GM23338 (cell line): Measurements from ENCODE around the gene PUDP. TPM values are rescaled to one million over a fixed set of nuclear protein-coding genes. Genes with fewer than 3 reads are reported as not detected.

Source experiments
- CTCF ChIP-seq, 2 experiments: fragments of 200-600 bp in 1 of 2; sonication (generic) in 1 of 2; conservative IDR thresholded peaks; 2 replicates each; pipeline versions ENCODE4 v1.5.1 to v1.6.1; 2016 to 2017; ENCODE audit warnings: antibody characterized with exemption in 2 of 2, low read depth in 2 of 2, mild to moderate bottlenecking in 2 of 2, moderate library complexity in 1 of 2
- ETS1 ChIP-seq: IDR thresholded peaks from 2 replicates; pipeline ENCODE4 v1.6.1; 2016; ENCODE audit warnings: antibody characterized with exemption
- EZH2phosphoT487 ChIP-seq: fragments of 200-600 bp; sonication (generic); IDR thresholded peaks from one replicate; pipeline ENCODE4 v1.8.1; 2018; ENCODE audit warnings: antibody characterized with exemption; ENCODE audit not compliant: unreplicated experiment
- NANOG ChIP-seq: IDR thresholded peaks from 2 replicates; pipeline ENCODE4 v1.6.1; 2016; ENCODE audit warnings: antibody characterized with exemption, borderline replicate concordance
- POLR2AphosphoS5 ChIP-seq: IDR thresholded peaks from 2 replicates; pipeline ENCODE4 v1.6.1; 2016; ENCODE audit warnings: antibody characterized with exemption, low read depth
- REST ChIP-seq: IDR thresholded peaks from one replicate; pipeline ENCODE4 v1.6.1; 2018; ENCODE audit warnings: antibody characterized with exemption; ENCODE audit not compliant: unreplicated experiment
- STAT1 ChIP-seq: IDR thresholded peaks from one replicate; pipeline ENCODE4 v1.6.1; 2016; ENCODE audit warnings: antibody characterized with exemption; ENCODE audit not compliant: unreplicated experiment
- ZNF331 ChIP-seq: fragments of 250-450 bp; sonication (Bioruptor Pico); IDR thresholded peaks from 2 replicates; pipeline ENCODE4 v1.5.0; 2020; ENCODE audit warnings: low read depth, mild to moderate bottlenecking, moderate library complexity
- ZNF462 ChIP-seq: fragments of 250-450 bp; sonication (Bioruptor Pico); IDR thresholded peaks from 2 replicates; pipeline ENCODE4 v1.5.0; 2020; ENCODE audit warnings: mild to moderate bottlenecking, moderate library complexity
- polyA plus RNA-seq: library from polyadenylated mRNA; unstranded; fragments of >200 nt; fragmentation: Nextera tagmentation; extraction: Ambion mirVana; gene quantifications from 2 replicates; pipeline ENCODE4 v1.2.1, GENCODE V29; 2016
- total RNA-seq: library from RNA; depleted of rRNA; stranded (reverse); fragments of >200 nt; shearing (Covaris generic); gene quantifications from 2 replicates; pipeline ENCODE4 v1.2.3, GENCODE V29; 2014

The PUDP gene
- total and polyA plus RNA-seq, 2 experiments from 2014 or later = 17.2 to 22.4 TPM

- TF ChIP-seq ZNF462 (CRISPR knock-in tag) = no peak
- TF ChIP-seq ETS1 = no peak
- no peak for TF ChIP-seq CTCF (conservative IDR thresholded peaks at IDR 0.05; ENCODE audit: low read depth in 2 of 2)
- no peak for TF ChIP-seq POLR2AphosphoS5
- TF ChIP-seq NANOG = no peak
- TF ChIP-seq EZH2phosphoT487 = no peak
- no peak for TF ChIP-seq ZNF331 (CRISPR knock-in tag)
- TF ChIP-seq REST = no peak
- no peak for TF ChIP-seq STAT1
Measured at GRCh38 chrX:7062903-7063302, 85.0 kb downstream of the PUDP start (continued).
